Endothelial cell (in vitro differentiated cells): Measurements from ENCODE around the gene FUNDC2. TPM values are rescaled to one million over a fixed set of nuclear protein-coding genes. Genes with fewer than 3 reads are reported as not detected.

ENCODE experiments used
- DNase-seq: peaks from one replicate; pipeline ENCODE4 v3.0.0; 2021; ENCODE audit warnings: low spot score
- H3K27ac Mint-ChIP-seq: one replicate; pipeline ENCODE4 v1.8.0; 2021; ENCODE audit warnings: mixed read lengths, inconsistent platforms; ENCODE audit not compliant: unreplicated experiment
- H3K27me3 Mint-ChIP-seq: one replicate; pipeline ENCODE4 v1.8.0; 2021; ENCODE audit warnings: mild to moderate bottlenecking, moderate library complexity, mixed read lengths, inconsistent platforms; ENCODE audit not compliant: unreplicated experiment
- H3K36me3 Mint-ChIP-seq: one replicate; pipeline ENCODE4 v1.8.0; 2021; ENCODE audit warnings: mild to moderate bottlenecking, low read depth, mixed read lengths, inconsistent platforms; ENCODE audit not compliant: unreplicated experiment
- H3K4me1 Mint-ChIP-seq: one replicate; pipeline ENCODE4 v1.8.0; 2021; ENCODE audit warnings: mild to moderate bottlenecking, mixed read lengths, inconsistent platforms; ENCODE audit not compliant: unreplicated experiment
- H3K4me3 Mint-ChIP-seq: one replicate; pipeline ENCODE4 v1.8.0; 2021; ENCODE audit warnings: mild to moderate bottlenecking, mixed read lengths, inconsistent platforms; ENCODE audit not compliant: unreplicated experiment
- H3K9me3 Mint-ChIP-seq: one replicate; pipeline ENCODE4 v1.8.0; 2021; ENCODE audit warnings: mixed read lengths, inconsistent platforms; ENCODE audit not compliant: unreplicated experiment
- CTCF ChIP-seq: fragments of 200-600 bp; sonication (generic); IDR thresholded peaks from one replicate; pipeline ENCODE4 v1.5.0; 2021; ENCODE audit warnings: antibody characterized with exemption; ENCODE audit not compliant: unreplicated experiment
- total RNA-seq: library from RNA; stranded (reverse); fragmentation: NEBNext Ultra II Directional; extraction: Animal tissue kit (Norgen Biotek cat#: 25700); gene quantifications from one replicate; pipeline ENCODE4 v1.2.1, GENCODE V29; 2021; ENCODE audit not compliant: unreplicated experiment

FUNDC2 gene
- total RNA-seq, 1 donor from 2014 or later, result 54.5 TPM

- DNase-seq, result no peak
- peak overlapping the region; percentile 91 for H3K27ac Mint-ChIP-seq
- no peak for TF ChIP-seq CTCF
- H3K36me3 Mint-ChIP-seq, result no peaks in the 10 kb centered on the region
- H3K4me3 Mint-ChIP-seq, result peak overlapping the region; percentile 87
- no peaks in the 10 kb centered on the region for H3K9me3 Mint-ChIP-seq
- peaks cover 6% of the 10 kb centered on the region for H3K4me1 Mint-ChIP-seq
- peaks cover 2% of the 10 kb centered on the region for H3K27me3 Mint-ChIP-seq
Observed at GRCh38 chrX:155026420-155026726, 271 bp upstream of the FUNDC2 start.

GRCh38 chrX:155027509-155028066 lies 944 bp downstream of the FUNDC2 start:
- DNase-seq, result no peak
- peak overlapping the region; percentile 91 for H3K4me3 Mint-ChIP-seq
- no peak for TF ChIP-seq CTCF
- peaks cover 3% of the 10 kb centered on the region for H3K4me1 Mint-ChIP-seq
- peaks cover 2% of the 10 kb centered on the region for H3K27me3 Mint-ChIP-seq
- no peaks in the 10 kb centered on the region for H3K36me3 Mint-ChIP-seq
- H3K9me3 Mint-ChIP-seq, result no peaks in the 10 kb centered on the region
- peak overlapping the region; percentile 86 for H3K27ac Mint-ChIP-seq

DNA sequence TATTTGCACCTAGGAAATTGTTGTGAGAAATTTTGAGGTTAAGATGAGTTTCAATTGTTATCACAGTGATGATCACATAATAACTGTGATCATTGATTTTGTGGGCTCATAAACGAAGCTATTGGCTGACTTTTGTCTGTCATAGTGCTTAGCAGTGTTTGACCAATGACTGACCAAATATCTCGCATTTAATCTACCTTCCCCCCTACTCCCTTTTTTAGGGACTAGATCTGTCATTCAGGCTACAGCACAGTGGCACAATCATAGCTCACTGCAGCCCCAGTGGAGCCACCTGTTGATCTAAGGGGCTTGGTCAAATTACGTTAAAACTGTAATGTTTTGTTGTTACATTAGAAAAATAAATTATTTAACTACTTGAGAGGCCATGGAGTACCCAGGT lies 1.5 kb downstream of the FUNDC2 start:
- no peak for DNase-seq
- peaks cover 3% of the 10 kb centered on the region for H3K4me1 Mint-ChIP-seq
- no peak overlapping the region for H3K4me3 Mint-ChIP-seq
- H3K27me3 Mint-ChIP-seq, result peaks cover 2% of the 10 kb centered on the region
- H3K9me3 Mint-ChIP-seq, result no peaks in the 10 kb centered on the region
- no peak for TF ChIP-seq CTCF
- no peaks in the 10 kb centered on the region for H3K36me3 Mint-ChIP-seq
- H3K27ac Mint-ChIP-seq, result no peak overlapping the region

DNA sequence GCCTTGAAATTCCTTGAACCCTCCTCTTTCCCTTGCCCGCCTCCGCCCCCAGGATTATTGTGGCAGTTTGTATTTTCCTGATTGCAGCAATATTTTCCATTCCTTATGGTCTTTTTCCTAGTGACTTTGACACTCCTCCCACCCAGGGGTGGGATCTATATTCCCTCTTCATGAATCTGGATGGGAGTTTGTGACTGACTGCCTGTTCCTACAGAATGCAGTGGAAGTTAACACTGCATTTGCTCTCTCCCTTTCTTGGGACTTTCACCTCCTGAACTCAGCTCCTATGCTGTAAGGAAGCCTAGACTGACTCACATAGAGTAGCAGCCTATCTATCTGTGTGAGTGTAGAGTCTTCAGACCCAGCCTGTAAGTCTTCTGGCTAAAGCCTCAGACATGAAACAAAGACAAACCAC lies 2.2 kb downstream of the FUNDC2 start:
- H3K27me3 Mint-ChIP-seq, result peaks cover 2% of the 10 kb centered on the region
- H3K9me3 Mint-ChIP-seq, result no peaks in the 10 kb centered on the region
- H3K4me3 Mint-ChIP-seq, result no peak overlapping the region
- no peak for TF ChIP-seq CTCF
- no peak overlapping the region for H3K27ac Mint-ChIP-seq
- DNase-seq, result no peak
- H3K4me1 Mint-ChIP-seq, result no peaks in the 10 kb centered on the region
- no peaks in the 10 kb centered on the region for H3K36me3 Mint-ChIP-seq

GRCh38 chrX:155031657-155032056 lies 5.0 kb downstream of the FUNDC2 start:
- Mint-ChIP-seq H3K27me3 (no peaks in the 10 kb centered on the region), H3K9me3 (no peaks in the 10 kb centered on the region), H3K4me1 (no peaks in the 10 kb centered on the region), H3K27ac (no peak overlapping the region), H3K4me3 (no peak overlapping the region), H3K36me3 (peaks cover 14% of the 10 kb centered on the region)
- TF ChIP-seq CTCF, result no peak
- DNase-seq, result no peak
